Endothelial cell (in vitro differentiated cells): ENCODE results near the gene CLCA2. TPM values are rescaled to one million over a fixed set of nuclear protein-coding genes. Genes with fewer than 3 reads are reported as not detected.

ENCODE experiments used
- DNase-seq: peaks from one replicate; pipeline ENCODE4 v3.0.0; 2021; ENCODE audit warnings: low spot score
- H3K27ac Mint-ChIP-seq: one replicate; pipeline ENCODE4 v1.8.0; 2021; ENCODE audit warnings: mixed read lengths, inconsistent platforms; ENCODE audit not compliant: unreplicated experiment
- H3K27me3 Mint-ChIP-seq: one replicate; pipeline ENCODE4 v1.8.0; 2021; ENCODE audit warnings: mild to moderate bottlenecking, moderate library complexity, mixed read lengths, inconsistent platforms; ENCODE audit not compliant: unreplicated experiment
- H3K36me3 Mint-ChIP-seq: one replicate; pipeline ENCODE4 v1.8.0; 2021; ENCODE audit warnings: mild to moderate bottlenecking, low read depth, mixed read lengths, inconsistent platforms; ENCODE audit not compliant: unreplicated experiment
- H3K4me1 Mint-ChIP-seq: one replicate; pipeline ENCODE4 v1.8.0; 2021; ENCODE audit warnings: mild to moderate bottlenecking, mixed read lengths, inconsistent platforms; ENCODE audit not compliant: unreplicated experiment
- H3K4me3 Mint-ChIP-seq: one replicate; pipeline ENCODE4 v1.8.0; 2021; ENCODE audit warnings: mild to moderate bottlenecking, mixed read lengths, inconsistent platforms; ENCODE audit not compliant: unreplicated experiment
- H3K9me3 Mint-ChIP-seq: one replicate; pipeline ENCODE4 v1.8.0; 2021; ENCODE audit warnings: mixed read lengths, inconsistent platforms; ENCODE audit not compliant: unreplicated experiment
- CTCF ChIP-seq: fragments of 200-600 bp; sonication (generic); IDR thresholded peaks from one replicate; pipeline ENCODE4 v1.5.0; 2021; ENCODE audit warnings: antibody characterized with exemption; ENCODE audit not compliant: unreplicated experiment
- total RNA-seq: library from RNA; stranded (reverse); fragmentation: NEBNext Ultra II Directional; extraction: Animal tissue kit (Norgen Biotek cat#: 25700); gene quantifications from one replicate; pipeline ENCODE4 v1.2.1, GENCODE V29; 2021; ENCODE audit not compliant: unreplicated experiment

CLCA2 gene
- total RNA-seq, 1 donor from 2014 or later, result not detected

GRCh38 chr1:86504895-86505563, 81.1 kb downstream of the CLCA2 start:
- no peak for TF ChIP-seq CTCF
- Mint-ChIP-seq H3K4me3 (no peak overlapping the region), H3K36me3 (no peaks in the 10 kb centered on the region), H3K27ac (no peak overlapping the region), H3K9me3 (no peaks in the 10 kb centered on the region), H3K27me3 (peaks cover 11% of the 10 kb centered on the region), H3K4me1 (peaks cover 26% of the 10 kb centered on the region)
- no peak for DNase-seq

GRCh38 chr1:86505564-86505902, 81.6 kb downstream of the CLCA2 start:
- TF ChIP-seq CTCF, result no peak
- H3K4me1 Mint-ChIP-seq, result peaks cover 26% of the 10 kb centered on the region
- no peak for DNase-seq
- no peaks in the 10 kb centered on the region for H3K9me3 Mint-ChIP-seq
- H3K4me3 Mint-ChIP-seq, result no peak overlapping the region
- no peaks in the 10 kb centered on the region for H3K36me3 Mint-ChIP-seq
- H3K27ac Mint-ChIP-seq, result no peak overlapping the region
- H3K27me3 Mint-ChIP-seq, result peaks cover 11% of the 10 kb centered on the region

Other genes with a start within 250 kb of the CLCA2 start
- gene ODF2L, start 27.8 kb upstream of the CLCA2 start, total RNA-seq, result 84.5 TPM
- gene CLCA1, start 44.8 kb downstream of the CLCA2 start, total RNA-seq, result not detected
- not detected for gene CLCA4, start 122.9 kb downstream of the CLCA2 start, total RNA-seq